HCT116 (cell line): Measurements from ENCODE around the gene SLC27A2.

ENCODE experiments used
- EZH2 ChIP-seq: fragments of 200-600 bp; sonication (generic); IDR thresholded peaks from 2 replicates; pipeline ENCODE4 v1.6.1; 2017; ENCODE audit warnings: antibody characterized with exemption, mixed run types
- FOSL1 ChIP-seq: IDR thresholded peaks from 2 replicates; pipeline ENCODE4 v1.6.1; 2012; ENCODE audit warnings: low read depth
- JUND ChIP-seq: IDR thresholded peaks from 2 replicates; pipeline ENCODE4 v1.6.1; 2012
- POLR2A ChIP-seq: IDR thresholded peaks from 2 replicates; pipeline ENCODE4 v1.7.0; 2011; ENCODE audit warnings: borderline replicate concordance; ENCODE audit not compliant: insufficient read depth, insufficient read length; ENCODE audit errors: extremely low read depth
- SIN3A ChIP-seq: IDR thresholded peaks from 2 replicates; pipeline ENCODE4 v1.6.1; 2012; ENCODE audit warnings: low read depth

- TF ChIP-seq SIN3A (no peak), FOSL1 (no peak), POLR2A (no peak), JUND (no peak), EZH2 (no peak)
Measured at GRCh38 chr15:50267577-50267976, 85.6 kb downstream of the SLC27A2 start.
